A549 (cell line): ENCODE results near the gene CMTM4. TPM values are rescaled to one million over a fixed set of nuclear protein-coding genes. Genes with fewer than 3 reads are reported as not detected.

Source experiments
- ATAC-seq, 2 experiments: fragments of 200-7000 bp in 1 of 2; fragments of >200 bp in 1 of 2; cut with Nextera tagmentation in 1 of 2; cut with Tn5 transposase in 1 of 2; 3 replicates each; pipeline versions ENCODE4 v1.8.0 to v1.9.1; 2018 to 2020; ENCODE audit warnings: mild to moderate bottlenecking in 1 of 2, moderate library complexity in 1 of 2
- CTCF ChIA-PET: fragments of 300-600 bp; sonication (Branson Sonifier 250); formaldehyde crosslinking; extraction: SDS; loops from one replicate; lab custom pipeline; 2021; ENCODE audit warnings: antibody characterized with exemption, inconsistent platforms; lab: Yijun Ruan, JAX
- POLR2A ChIA-PET: fragments of 350-600 bp; formaldehyde crosslinking; extraction: SDS; loops from one replicate; lab custom pipeline; 2021; ENCODE audit warnings: antibody characterized with exemption, inconsistent platforms; lab: Yijun Ruan, JAX
- DNase-seq, 2 experiments: peaks; one replicate each; pipeline versions ENCODE4 v3.0.0 to v3.0.0-alpha.2; 2011 to 2016; ENCODE audit warnings: low read depth in 1 of 2, low spot score in 1 of 2
- FAIRE-seq: peaks from 2 replicates; lab custom pipeline; 2011; peaks lifted over from hg19 to GRCh38; lab: Jason Lieb, UNC
- H3K27ac ChIP-seq, 2 experiments: fragments of >200 bp; sonication (Bioruptor Twin); formaldehyde crosslinking; 3 replicates each; pipeline ENCODE4 v1.5.1; 2016 to 2017
- H3K4me1 ChIP-seq: fragments of >200 bp; sonication (Bioruptor Twin); formaldehyde crosslinking; 3 replicates; pipeline ENCODE4 v1.6.1; 2016
- H3K4me2 ChIP-seq: fragments of >200 bp; sonication (Bioruptor Twin); formaldehyde crosslinking; 3 replicates; pipeline ENCODE4 v1.6.1; 2016
- H3K4me3 ChIP-seq: fragments of >200 bp; sonication (Bioruptor Twin); formaldehyde crosslinking; 3 replicates; pipeline ENCODE4 v1.5.1; 2016
- H3K9me3 ChIP-seq: fragments of >200 bp; sonication (Bioruptor Twin); formaldehyde crosslinking; 3 replicates; pipeline ENCODE4 v1.6.1; 2016
- HDAC2 ChIP-seq: fragments of 200-600 bp; sonication (generic); IDR thresholded peaks from 2 replicates; pipeline ENCODE4 v1.6.1; 2016
- HES2 ChIP-seq: fragments of >200 bp; sonication (Bioruptor Twin); formaldehyde crosslinking; IDR thresholded peaks from 2 replicates; pipeline ENCODE4 v1.6.1; 2016
- HOXA7 ChIP-seq: fragments of 250-450 bp; sonication (Bioruptor Pico); IDR thresholded peaks from 2 replicates; pipeline ENCODE4 v1.5.0; 2020; ENCODE audit warnings: mild to moderate bottlenecking, moderate library complexity
- HOXB5 ChIP-seq: fragments of 250-450 bp; sonication (Bioruptor Pico); IDR thresholded peaks from 2 replicates; pipeline ENCODE4 v1.5.0; 2020; ENCODE audit warnings: mild to moderate bottlenecking, moderate library complexity
- MAFK ChIP-seq: fragments of 450-650 bp; IDR thresholded peaks from 2 replicates; pipeline ENCODE4 v1.6.1; 2014; ENCODE audit not compliant: partially characterized antibody
- MAZ ChIP-seq: fragments of 150-350 bp; IDR thresholded peaks from 2 replicates; pipeline ENCODE4 v1.6.1; 2014; ENCODE audit warnings: antibody characterized with exemption, low read depth, low read length, borderline replicate concordance
- POLR2A ChIP-seq: IDR thresholded peaks from 2 replicates; pipeline ENCODE4 v1.6.1; 2012; ENCODE audit warnings: mild to moderate bottlenecking, low read length
- POLR2AphosphoS2 ChIP-seq: conservative IDR thresholded peaks from 2 replicates; pipeline ENCODE4 v1.6.1; 2012; ENCODE audit warnings: low read length, improper control_type of control experiment, inconsistent platforms
- RAD21 ChIP-seq, 2 experiments: fragments of >200 bp in 1 of 2; sonication (Bioruptor Twin) in 1 of 2; formaldehyde crosslinking in 1 of 2; IDR thresholded peaks in 1 of 2; conservative IDR thresholded peaks in 1 of 2; 2 replicates in 1 of 2; 3 replicates in 1 of 2; pipeline ENCODE4 v1.6.1; 2012 to 2018; ENCODE audit warnings: inconsistent platforms in 1 of 2
- RFX5 ChIP-seq: fragments of 450-650 bp; IDR thresholded peaks from 2 replicates; pipeline ENCODE4 v1.7.1; 2014; ENCODE audit warnings: antibody characterized with exemption, mild to moderate bottlenecking, moderate library complexity
- SMC3 ChIP-seq: fragments of >200 bp; sonication (Bioruptor Twin); formaldehyde crosslinking; IDR thresholded peaks from 3 replicates; pipeline ENCODE4 v1.6.1; 2018; ENCODE audit warnings: inconsistent platforms
- SREBF2 ChIP-seq: fragments of 450-650 bp; IDR thresholded peaks from 2 replicates; pipeline ENCODE4 v1.6.1; 2014; ENCODE audit warnings: mild to moderate bottlenecking, moderate library complexity
- TFCP2L1 ChIP-seq: fragments of 250-450 bp; sonication (Bioruptor Pico); IDR thresholded peaks from 2 replicates; pipeline ENCODE4 v1.5.0; 2021; ENCODE audit warnings: mild to moderate bottlenecking
- WGBS: methylation state at CpG from one replicate; pipeline ENCODE4 v1.1.6; 2017; ENCODE audit errors: missing lambda C conversion rate; 5-methylcytosine and 5-hydroxymethylcytosine counted together
- polyA plus RNA-seq, 4 experiments: library from polyadenylated mRNA; depleted of rRNA in 3 of 4; stranded (reverse); fragments of >200 nt; fragmentation: RNase III in 1 of 4; extraction: RNeasy Plus Mini Kit Qiagen cat#74134 plus additional on column Dnase treatment in 1 of 4; gene quantifications; 2 replicates in 3 of 4; 3 replicates in 1 of 4; pipeline ENCODE4 v1.2.3, GENCODE V29; 2011 to 2017
- TF ChIP-seq, protein P1 (sequence below): fragments of >200 bp; sonication (Bioruptor Twin); formaldehyde crosslinking; IDR thresholded peaks from 3 replicates; pipeline ENCODE4 v1.5.1; 2016
- TF ChIP-seq, protein P2 (sequence below): fragments of 250-450 bp; sonication (Bioruptor Pico); IDR thresholded peaks from 2 replicates; pipeline ENCODE4 v1.5.0; 2021; ENCODE audit warnings: mild to moderate bottlenecking, moderate library complexity, borderline replicate concordance
- TF ChIP-seq, protein P3 (sequence below): fragments of >200 bp; sonication (Bioruptor Twin); formaldehyde crosslinking; IDR thresholded peaks from 3 replicates; pipeline ENCODE4 v1.6.1; 2016

The CMTM4 gene
- polyA plus RNA-seq, 2 of the 4 experiments (the other 2 are of a cell fraction), result 24.8 to 58.6 TPM

- H3K9me3 ChIP-seq, result no peaks in the 10 kb centered on the region
- TF ChIP-seq HES2 (no peak), TFCP2L1 (CRISPR knock-in tag) (no peak), MAFK (peak; percentile 73)
- no peak overlapping the region for H3K4me3 ChIP-seq
- FAIRE-seq (no peak), DNase-seq (no peak), ATAC-seq (no peak)
- CTCF ChIA-PET, result interaction anchor here (0.9 to 2.6 kb wide), 4 partner anchors 10 to 184 kb away, joined by 3 to 11 read pairs (median 6); partner anchors contain the start of gene CMTM3
- H3K27ac ChIP-seq, result no peak overlapping the region
- POLR2A ChIA-PET, result interaction anchor here (0.6 kb wide), 1 partner anchor 81 kb away, joined by 6 read pairs; no protein-coding TSS in a partner anchor
- H3K4me1 ChIP-seq, result no peaks in the 10 kb centered on the region
- 79% methylated on average over 4 of the region's 4 CpGs for WGBS
- no peak overlapping the region for H3K4me2 ChIP-seq
Observed at GRCh38 chr16:66591018-66591417, 105.5 kb downstream of the CMTM4 start.

- 83% methylated on average over 8 of the region's 8 CpGs for WGBS
- Histone ChIP-seq H3K9me3 (no peaks in the 10 kb centered on the region), H3K4me3 (no peak overlapping the region), H3K4me2 (no peak overlapping the region), H3K4me1 (no peaks in the 10 kb centered on the region), H3K27ac (no peak overlapping the region)
- POLR2A ChIA-PET, result interaction anchor here (0.6 kb wide), 1 partner anchor 82 kb away, joined by 6 read pairs; no protein-coding TSS in a partner anchor
- ATAC-seq (no peak), FAIRE-seq (no peak), DNase-seq (no peak)
- CTCF ChIA-PET, result interaction anchor here (0.9 to 2.6 kb wide), 6 partner anchors 10 to 183 kb away, joined by 3 to 11 read pairs (median 6); partner anchors contain the start of gene CMTM3
- no peak for TF ChIP-seq HDAC2
- TF ChIP-seq HOXA7 (CRISPR knock-in tag), result no peak
- no peak for TF ChIP-seq HOXB5 (CRISPR knock-in tag)
- TF ChIP-seq, protein P1, sequence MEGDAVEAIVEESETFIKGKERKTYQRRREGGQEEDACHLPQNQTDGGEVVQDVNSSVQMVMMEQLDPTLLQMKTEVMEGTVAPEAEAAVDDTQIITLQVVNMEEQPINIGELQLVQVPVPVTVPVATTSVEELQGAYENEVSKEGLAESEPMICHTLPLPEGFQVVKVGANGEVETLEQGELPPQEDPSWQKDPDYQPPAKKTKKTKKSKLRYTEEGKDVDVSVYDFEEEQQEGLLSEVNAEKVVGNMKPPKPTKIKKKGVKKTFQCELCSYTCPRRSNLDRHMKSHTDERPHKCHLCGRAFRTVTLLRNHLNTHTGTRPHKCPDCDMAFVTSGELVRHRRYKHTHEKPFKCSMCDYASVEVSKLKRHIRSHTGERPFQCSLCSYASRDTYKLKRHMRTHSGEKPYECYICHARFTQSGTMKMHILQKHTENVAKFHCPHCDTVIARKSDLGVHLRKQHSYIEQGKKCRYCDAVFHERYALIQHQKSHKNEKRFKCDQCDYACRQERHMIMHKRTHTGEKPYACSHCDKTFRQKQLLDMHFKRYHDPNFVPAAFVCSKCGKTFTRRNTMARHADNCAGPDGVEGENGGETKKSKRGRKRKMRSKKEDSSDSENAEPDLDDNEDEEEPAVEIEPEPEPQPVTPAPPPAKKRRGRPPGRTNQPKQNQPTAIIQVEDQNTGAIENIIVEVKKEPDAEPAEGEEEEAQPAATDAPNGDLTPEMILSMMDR, result no peak
- no peak for TF ChIP-seq MAFK
- TF ChIP-seq, protein P2, sequence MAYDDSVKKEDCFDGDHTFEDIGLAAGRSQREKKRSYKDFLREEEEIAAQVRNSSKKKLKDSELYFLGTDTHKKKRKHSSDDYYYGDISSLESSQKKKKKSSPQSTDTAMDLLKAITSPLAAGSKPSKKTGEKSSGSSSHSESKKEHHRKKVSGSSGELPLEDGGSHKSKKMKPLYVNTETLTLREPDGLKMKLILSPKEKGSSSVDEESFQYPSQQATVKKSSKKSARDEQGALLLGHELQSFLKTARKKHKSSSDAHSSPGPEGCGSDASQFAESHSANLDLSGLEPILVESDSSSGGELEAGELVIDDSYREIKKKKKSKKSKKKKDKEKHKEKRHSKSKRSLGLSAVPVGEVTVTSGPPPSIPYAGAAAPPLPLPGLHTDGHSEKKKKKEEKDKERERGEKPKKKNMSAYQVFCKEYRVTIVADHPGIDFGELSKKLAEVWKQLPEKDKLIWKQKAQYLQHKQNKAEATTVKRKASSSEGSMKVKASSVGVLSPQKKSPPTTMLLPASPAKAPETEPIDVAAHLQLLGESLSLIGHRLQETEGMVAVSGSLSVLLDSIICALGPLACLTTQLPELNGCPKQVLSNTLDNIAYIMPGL, result no peak
- no peak for TF ChIP-seq TFCP2L1 (CRISPR knock-in tag)
- no peak for TF ChIP-seq SREBF2
- no peak for TF ChIP-seq RFX5
- TF ChIP-seq, protein P3, sequence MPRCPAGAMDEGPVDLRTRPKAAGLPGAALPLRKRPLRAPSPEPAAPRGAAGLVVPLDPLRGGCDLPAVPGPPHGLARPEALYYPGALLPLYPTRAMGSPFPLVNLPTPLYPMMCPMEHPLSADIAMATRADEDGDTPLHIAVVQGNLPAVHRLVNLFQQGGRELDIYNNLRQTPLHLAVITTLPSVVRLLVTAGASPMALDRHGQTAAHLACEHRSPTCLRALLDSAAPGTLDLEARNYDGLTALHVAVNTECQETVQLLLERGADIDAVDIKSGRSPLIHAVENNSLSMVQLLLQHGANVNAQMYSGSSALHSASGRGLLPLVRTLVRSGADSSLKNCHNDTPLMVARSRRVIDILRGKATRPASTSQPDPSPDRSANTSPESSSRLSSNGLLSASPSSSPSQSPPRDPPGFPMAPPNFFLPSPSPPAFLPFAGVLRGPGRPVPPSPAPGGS, result no peak
- TF ChIP-seq POLR2A, result no peak
- TF ChIP-seq MAZ, result no peak
Observed at GRCh38 chr16:66590322-66590721, 106.2 kb downstream of the CMTM4 start.

DNA sequence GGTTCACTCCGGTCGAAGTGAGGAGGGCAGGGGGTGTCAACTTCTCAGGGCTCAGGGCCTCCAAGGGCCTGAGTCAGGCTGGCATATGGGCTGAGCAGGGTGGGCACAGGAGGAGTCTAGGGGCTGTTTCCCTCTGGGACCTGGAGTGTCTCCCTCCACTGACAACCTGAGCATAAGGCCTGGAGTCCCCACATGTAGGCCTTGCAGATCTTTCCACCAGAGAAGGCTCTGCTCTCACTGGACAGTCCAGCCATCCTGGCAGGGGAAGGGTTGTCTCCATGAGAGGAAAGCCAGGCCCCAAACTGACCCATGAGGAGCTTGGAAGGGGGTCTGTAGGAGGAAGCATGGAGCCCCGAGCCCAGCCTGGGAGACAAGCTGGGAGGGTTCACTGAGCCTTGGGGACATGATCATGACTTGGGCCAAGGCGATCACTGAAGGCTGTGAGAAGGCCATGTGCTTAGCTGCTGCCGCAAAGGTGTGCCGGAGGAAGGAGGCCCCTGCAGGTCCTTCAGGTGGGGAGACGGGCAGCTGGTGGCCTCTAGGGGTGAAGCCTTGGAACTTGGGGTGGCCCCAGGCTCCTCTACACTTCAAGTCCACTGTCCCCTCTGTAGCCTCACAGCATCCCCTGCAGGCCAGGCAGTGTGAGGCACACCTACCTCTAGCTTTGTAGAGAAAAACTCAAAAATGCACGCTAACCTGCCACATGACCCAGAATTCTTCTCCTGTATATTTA, 107.4 kb downstream of the CMTM4 start:
- ATAC-seq (peak; percentile 89 to 95; a peak in 5 of 6 replicates), FAIRE-seq (no peak), DNase-seq (peak; percentile 42 to 68)
- WGBS, result 92% methylated on average over 8 of the region's 8 CpGs
- H3K27ac ChIP-seq, result 0 out of 6 replicates have a peak overlapping the region, but pooled peaks of 1 of the 2 experiments have one; percentile 35
- no peak overlapping the region for H3K4me2 ChIP-seq
- TF ChIP-seq RAD21 (conservative IDR thresholded peaks at IDR 0.05 in 1 of 2, IDR thresholded peaks at IDR 0.05 in 1 of 2), result peak; percentile 65 to 82
- TF ChIP-seq, protein P1, result peak; percentile 49
- TF ChIP-seq POLR2AphosphoS2, result no peak
- peak; percentile 59 for TF ChIP-seq SMC3
- CTCF ChIA-PET, result interaction anchor here (0.6 to 2.6 kb wide), 16 partner anchors 8 to 245 kb away, joined by 3 to 11 read pairs (median 3); partner anchors contain the start of gene CMTM3
- H3K4me3 ChIP-seq, result no peak overlapping the region
- POLR2A ChIA-PET, result interaction anchor here (0.6 kb wide), 1 partner anchor 18 kb away, joined by 3 read pairs; no protein-coding TSS in a partner anchor
- H3K9me3 ChIP-seq, result no peaks in the 10 kb centered on the region
- H3K4me1 ChIP-seq, result no peaks in the 10 kb centered on the region
